Astrocyte (in vitro differentiated cells and primary cell): ENCODE data around the gene PMAIP1.

Experiments used
- EZH2 ChIP-seq: IDR thresholded peaks from 2 replicates; pipeline ENCODE4 v1.6.1; 2012; ENCODE audit warnings: mild to moderate bottlenecking, low read length, inconsistent platforms; ENCODE audit not compliant: insufficient read depth
- TF ChIP-seq, protein P1 (sequence below): IDR thresholded peaks from 2 replicates; pipeline ENCODE4 v1.5.1; 2011; ENCODE audit warnings: low read depth, mild to moderate bottlenecking, inconsistent platforms, low read length, moderate library complexity; ENCODE audit not compliant: insufficient read depth

DNA sequence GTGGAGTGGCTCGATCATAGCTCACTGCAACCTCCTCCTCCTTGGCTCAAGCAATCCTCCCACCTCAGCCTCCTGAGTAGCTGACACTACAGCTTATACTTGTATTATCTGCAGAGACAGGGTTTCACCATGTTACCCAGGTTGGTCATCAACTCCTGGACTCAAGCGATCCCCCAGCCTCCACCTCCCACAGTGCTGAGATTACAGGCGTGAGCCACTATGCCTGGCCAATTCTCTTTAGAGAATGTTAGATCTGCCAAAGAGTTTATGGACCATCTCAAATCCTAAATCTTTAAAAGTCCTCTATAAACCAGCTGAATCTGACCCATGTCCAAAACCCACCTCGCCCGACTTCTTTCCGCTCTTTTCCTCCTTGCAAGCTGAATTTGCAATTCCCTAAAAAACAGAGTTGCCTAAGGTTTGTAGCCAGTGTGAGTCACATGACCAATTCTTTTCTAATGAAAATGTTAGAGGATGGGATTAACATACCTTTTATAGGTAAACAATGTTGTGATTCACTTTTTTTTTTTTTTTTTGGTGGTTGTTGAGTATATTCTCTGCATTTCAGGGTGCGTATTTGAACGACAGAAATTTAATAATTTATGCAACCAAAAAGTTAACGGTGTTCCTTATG is 2.4 kb upstream of the PMAIP1 start:
- TF ChIP-seq, protein P1, sequence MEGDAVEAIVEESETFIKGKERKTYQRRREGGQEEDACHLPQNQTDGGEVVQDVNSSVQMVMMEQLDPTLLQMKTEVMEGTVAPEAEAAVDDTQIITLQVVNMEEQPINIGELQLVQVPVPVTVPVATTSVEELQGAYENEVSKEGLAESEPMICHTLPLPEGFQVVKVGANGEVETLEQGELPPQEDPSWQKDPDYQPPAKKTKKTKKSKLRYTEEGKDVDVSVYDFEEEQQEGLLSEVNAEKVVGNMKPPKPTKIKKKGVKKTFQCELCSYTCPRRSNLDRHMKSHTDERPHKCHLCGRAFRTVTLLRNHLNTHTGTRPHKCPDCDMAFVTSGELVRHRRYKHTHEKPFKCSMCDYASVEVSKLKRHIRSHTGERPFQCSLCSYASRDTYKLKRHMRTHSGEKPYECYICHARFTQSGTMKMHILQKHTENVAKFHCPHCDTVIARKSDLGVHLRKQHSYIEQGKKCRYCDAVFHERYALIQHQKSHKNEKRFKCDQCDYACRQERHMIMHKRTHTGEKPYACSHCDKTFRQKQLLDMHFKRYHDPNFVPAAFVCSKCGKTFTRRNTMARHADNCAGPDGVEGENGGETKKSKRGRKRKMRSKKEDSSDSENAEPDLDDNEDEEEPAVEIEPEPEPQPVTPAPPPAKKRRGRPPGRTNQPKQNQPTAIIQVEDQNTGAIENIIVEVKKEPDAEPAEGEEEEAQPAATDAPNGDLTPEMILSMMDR, result no peak
- no peak for TF ChIP-seq EZH2
